Right ventricle myocardium superior (tissue), 1 donor: ENCODE results near the gene PET100. TPM values are rescaled to one million over a fixed set of nuclear protein-coding genes. Genes with fewer than 3 reads are reported as not detected.
A peak's percentile ranks its signal among the peaks of the same experiment; 100 is the strongest.

Experiments
- ATAC-seq: fragments of 200-7000 bp; cut with Tn5 transposase; one replicate; pipeline ENCODE4 v1.9.1; 2020; ENCODE audit warnings: mild to moderate bottlenecking; ENCODE audit not compliant: poor library complexity
- DNase-seq: peaks from one replicate; pipeline ENCODE4 v3.0.0-alpha.2; 2020
- intact Hi-C: fragments of 100-400 bp; cut with DNase I; formaldehyde crosslinking; loops from one replicate; pipeline ENCODE4 v1.11.2; 2022
- total RNA-seq: library from RNA; stranded (reverse); fragmentation: NEBNext Ultra II Directional; extraction: Animal tissue kit (Norgen Biotek cat#: 25700); gene quantifications from one replicate; pipeline ENCODE4 v1.2.1, GENCODE V29; 2021
- donor health status: DM: no; HTN: yes; CAD: no; lungs with severe emphysema.

Gene PET100
- total RNA-seq, 1 donor from 2014 or later = 208 TPM

DNA sequence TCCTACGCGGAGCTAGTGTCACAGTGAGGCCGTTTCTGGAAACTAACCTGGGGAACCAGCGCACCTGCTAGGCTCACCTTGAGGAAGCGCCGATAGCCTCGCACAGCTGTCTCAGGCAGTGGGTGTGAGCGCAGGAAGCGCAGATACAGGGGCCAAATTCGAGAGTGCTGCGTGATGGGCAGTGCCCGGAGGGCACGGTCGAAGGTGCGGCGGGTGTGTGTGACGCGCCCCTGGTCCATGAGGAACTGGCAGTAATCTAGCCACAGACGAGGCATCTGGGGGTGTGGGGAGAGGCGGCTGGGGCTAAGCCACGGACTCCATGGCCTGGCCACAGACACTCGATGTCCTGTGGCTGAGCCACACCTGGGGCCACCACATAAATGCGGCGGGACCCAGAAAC is 2.4 kb upstream of the PET100 start:
- intact Hi-C loops = no loop called here
- no peak for ATAC-seq
- no peak for DNase-seq

DNA sequence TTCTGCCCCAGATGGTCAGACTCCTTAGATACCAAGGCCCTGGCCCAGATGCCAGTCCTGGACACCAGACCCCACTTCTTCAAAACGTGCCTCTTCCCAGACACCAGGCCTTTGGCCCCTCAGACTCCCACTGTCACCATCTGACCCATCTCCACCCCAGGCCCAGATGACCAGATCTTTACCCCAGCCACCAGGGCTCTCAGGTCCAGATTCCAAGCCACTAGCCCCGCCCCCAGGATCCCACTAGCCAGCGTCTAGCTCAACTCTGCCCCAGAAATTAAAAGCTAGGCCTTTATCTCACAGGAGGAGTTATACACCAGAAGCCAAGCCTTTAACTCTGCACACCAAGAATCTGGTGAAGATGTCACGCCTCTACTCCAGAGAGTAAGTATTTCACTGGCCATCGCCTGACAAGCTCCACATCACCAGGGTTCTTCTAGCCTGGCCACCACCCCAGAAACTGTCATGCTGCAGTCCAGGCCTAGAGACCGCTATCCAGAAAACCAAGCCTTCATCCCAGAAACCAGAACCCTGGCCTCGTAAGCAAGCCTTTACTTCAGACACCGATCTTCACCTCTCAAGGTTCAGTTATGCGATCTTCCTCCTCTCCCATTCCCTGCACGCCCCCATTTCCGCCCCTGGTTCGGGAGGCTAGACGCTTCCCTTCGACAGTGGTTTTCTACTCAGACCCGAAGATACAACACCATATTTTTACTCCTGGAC is 843 bp upstream of the PET100 start:
- intact Hi-C loops = no loop called here
- ATAC-seq (no peak), DNase-seq (no peak)

DNA sequence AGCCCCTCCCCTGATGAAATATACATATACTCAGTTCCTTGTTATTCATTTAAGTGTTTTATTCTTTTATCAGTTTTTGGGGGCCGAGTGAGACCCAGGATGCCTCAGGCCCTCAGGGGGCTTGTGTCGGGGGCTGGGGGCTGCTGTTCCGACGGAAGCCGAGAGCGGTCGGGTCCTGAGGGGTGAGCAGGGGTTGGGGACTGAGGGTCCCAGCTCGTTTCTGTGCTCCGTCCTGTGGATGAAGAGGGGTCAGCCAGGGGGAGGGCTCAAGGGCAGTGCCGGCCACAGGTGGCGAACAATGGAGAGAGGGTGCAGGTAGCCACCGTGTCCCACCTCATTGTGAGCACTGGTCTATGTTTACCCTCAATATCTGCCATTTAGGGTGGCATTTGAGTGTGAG is 2.0 kb downstream of the PET100 start:
- intact Hi-C loops = no loop called here
- DNase-seq = no peak
- ATAC-seq = no peak

GRCh38 chr19:7632340-7633203 is 3.0 kb downstream of the PET100 start:
- DNase-seq (no peak), ATAC-seq (no peak)
- intact Hi-C loops = no loop called here

GRCh38 chr19:7633698-7634097 is 4.1 kb downstream of the PET100 start, which contains the start of gene PCP2:
TSS of gene PCP2 (minus strand) at chr19:7633719. CDS start at chr19:7633457, 262 bp downstream.
- ATAC-seq = no peak

GRCh38 chr19:7635670-7636069 is 6.1 kb downstream of the PET100 start:
- ATAC-seq = peak; percentile 28
- DNase-seq = no peak
- intact Hi-C loops = no loop called here

More at GRCh38 chr19:7633698-7634097, 4.1 kb downstream of the PET100 start, which contains the start of gene PCP2:
- DNase-seq = no peak
- intact Hi-C loops = no loop called here

DNA sequence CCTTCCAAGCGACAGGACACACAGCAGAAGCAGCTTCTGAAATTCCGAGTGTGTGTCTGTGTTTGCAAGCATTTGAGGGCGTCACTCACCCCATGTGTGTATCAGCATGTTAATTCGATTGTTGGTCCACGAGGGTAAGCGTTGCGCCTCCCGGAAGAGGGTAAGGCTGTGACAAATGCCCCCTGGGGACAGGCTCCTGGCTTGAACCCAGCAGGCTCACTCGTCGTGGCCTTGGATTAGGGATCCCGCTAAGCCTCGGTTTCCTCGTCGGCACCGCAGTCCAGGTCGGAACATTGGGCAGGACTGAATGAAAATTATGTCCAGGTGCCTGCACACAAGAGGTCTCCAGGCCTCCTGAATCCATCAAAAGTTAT is 6.7 kb downstream of the PET100 start:
- ATAC-seq (no peak), DNase-seq (no peak)
- intact Hi-C loops = no loop called here

DNA sequence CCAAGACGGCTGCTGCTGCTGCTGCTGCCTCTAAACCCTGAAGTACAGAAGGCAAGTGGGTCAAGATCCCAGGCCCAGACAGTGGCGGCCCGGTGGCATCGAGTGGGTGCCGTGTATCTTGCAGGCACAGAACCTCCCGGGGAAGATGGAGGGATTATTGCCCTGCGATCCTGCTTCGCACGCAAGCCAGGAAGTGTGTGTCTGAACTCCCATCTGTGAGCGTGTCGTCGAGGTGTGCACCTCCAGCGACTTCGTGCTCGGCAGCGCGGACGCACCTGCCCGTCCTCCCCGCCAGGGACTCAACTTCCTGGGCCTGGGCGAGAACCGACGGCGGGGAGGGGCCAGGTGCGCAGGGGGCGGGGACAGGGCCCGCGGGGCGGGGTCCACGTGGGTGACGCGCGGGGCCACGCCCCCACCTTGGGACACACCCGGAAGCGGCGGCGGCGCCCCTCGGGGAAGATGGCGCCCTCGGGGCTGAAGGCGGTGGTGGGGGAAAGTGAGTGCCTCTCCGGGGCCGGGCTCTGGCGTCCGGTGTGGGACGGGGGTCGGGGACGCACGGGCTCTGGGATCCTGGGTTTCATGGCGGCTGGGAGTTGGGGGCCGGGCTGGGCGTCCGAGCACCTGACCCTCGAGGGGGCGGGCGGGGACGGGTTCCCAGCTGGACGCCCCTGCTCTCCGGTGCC is 7.2 kb downstream of the PET100 start, which contains the start of gene STXBP2:
Gene STXBP2 (plus strand): TSS at position 420 of the 683 bp plus-strand sequence. CDS start 40 bp downstream, at position 460.
- DNase-seq = peak; percentile 82
- ATAC-seq = peak; percentile 79
- intact Hi-C loops = no loop called here

DNA sequence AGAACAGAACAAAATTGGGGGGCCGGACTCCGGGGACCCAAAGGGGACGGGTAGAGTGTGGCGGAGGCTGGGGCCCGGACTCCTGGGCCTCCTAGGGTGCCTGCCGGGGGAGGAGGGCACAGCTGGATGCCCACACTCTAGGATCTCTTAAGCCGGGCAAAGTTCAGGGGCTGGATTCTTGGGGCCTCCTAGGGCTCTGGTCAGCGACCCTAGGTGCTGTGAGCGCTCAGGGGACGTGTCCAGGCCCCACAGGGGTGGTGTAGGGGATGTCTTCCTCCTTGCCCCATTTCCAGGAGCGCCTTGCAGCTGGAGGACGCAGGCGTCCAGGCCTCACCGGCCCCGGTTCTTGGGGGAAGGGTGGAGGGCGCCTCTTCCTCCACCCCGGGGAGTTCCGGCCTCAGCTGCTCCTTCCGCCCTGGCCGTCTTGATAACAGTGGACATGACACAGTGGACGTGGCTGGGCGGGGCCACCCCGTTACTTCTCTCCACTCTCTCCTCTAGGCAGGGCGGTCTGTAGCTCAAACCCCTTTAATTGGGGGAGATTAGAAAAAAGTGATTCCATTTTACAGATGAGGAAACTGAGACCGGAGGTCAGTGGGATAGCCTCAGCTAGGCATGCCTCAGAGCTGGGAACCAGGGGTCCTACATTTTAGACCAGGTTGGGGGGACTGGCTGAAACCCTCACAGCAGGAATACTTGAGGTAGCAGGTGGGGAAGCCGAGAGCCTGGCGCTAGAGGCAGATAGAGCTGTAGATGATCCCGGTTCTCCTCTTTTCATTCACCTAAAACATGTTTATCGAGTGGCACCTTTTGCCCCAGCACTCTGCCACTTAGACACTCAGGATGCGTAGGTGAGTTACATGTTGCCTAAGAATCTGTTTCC is 8.0 kb downstream of the PET100 start:
- peak; percentile 81 for DNase-seq
- intact Hi-C loops = no loop called here
- peak; percentile 44 for ATAC-seq

DNA sequence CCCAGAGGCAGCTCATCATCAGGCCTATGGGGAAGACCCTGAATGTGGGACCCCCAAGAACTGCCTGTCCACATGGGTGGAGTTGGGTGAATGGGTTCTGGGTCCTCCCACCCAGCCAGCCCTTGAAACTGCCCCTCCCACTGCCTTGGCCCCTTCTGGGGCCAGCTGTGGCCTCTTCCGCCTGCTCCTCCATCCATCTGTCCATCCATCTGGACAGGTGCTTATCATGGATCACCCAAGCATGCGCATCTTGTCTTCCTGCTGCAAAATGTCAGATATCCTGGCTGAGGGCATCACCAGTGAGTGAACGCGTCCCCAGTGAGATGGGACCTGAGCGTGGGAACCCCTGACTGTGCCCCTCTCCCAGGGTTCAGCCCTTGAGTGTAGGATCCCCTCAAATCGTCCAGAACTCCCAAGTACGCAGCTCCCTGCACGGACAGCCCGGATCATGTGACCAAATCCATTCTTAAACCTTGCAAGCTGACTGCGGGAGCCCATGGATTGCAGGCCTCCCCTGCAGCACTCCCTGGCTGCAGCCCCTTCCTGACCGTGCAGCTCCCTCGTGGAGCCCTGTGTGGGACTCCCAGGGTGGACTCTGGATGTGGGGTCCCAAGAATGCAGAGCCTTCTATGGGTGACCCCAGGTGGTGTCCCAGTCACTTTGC is 9.3 kb downstream of the PET100 start:
- ATAC-seq (no peak), DNase-seq (no peak)
- intact Hi-C loops = no loop called here

DNA sequence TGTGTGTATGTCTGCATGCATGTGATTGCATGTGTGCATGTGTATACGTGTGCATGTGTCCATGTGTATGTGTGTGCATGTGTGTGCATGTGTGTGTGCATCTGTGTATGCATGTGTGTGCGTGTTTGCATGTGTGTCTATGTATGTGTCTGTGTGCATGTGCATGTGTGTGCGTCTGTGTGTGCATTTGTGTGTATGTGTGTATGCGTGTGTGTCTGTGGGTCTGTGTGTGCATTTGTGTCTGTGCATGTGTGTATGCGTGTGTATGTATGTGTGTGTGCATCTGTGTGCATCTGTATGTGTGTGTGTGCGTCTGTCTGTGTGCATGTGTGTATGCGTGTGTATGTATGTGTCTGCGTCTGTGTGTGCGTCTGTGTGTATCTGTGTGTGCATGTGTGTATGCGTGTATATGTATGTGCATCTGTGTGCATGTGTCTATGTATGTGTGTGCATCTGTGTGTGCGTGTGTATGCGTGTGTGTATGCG is 10.3 kb downstream of the PET100 start:
- ATAC-seq = no peak
- DNase-seq = no peak
- intact Hi-C loops = no loop called here

DNA sequence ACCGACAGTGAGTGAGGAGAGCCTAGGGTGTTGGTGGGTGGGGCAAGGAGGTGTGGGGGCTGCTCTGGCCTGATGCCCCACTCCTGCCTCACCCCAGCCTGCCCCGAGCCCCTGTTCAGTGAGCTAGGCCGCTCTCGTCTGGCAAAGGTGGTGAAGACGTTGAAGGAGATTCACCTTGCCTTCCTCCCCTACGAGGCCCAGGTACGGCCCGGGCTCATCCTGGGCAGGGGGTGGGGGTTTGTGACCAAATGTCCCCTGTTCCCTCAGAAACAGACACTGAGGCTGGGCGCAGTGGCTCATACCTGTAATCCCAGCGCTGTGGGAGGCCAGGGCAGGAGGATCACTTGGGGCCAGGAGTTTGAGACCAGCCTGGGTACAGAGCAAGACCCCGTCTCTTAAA is 11.2 kb downstream of the PET100 start:
- no peak for ATAC-seq
- no peak for DNase-seq
- intact Hi-C loops = no loop called here

GRCh38 chr19:7641290-7642276 is 12.0 kb downstream of the PET100 start:
- intact Hi-C loops = no loop called here
- no peak for DNase-seq
- no peak for ATAC-seq

GRCh38 chr19:7642295-7643030 is 12.9 kb downstream of the PET100 start:
- DNase-seq = no peak
- intact Hi-C loops = no loop called here
- no peak for ATAC-seq

- DNase-seq = no peak
- intact Hi-C loops = no loop called here
- ATAC-seq = no peak
These were observed 13.4 kb downstream of the PET100 start for GRCh38 chr19:7643031-7643415.
